Gastroesophageal sphincter (tissue), 3 donors: ENCODE measurements around the gene FBLIM1.

Source experiments
- CTCF ChIP-seq, 4 experiments: fragments of 200-600 bp in 2 of 4; fragments of 450-650 bp in 2 of 4; sonication (generic) in 1 of 4; IDR thresholded peaks; one replicate each; pipeline ENCODE4 v1.5.1; 2017 to 2019; ENCODE audit warnings: antibody characterized with exemption in 4 of 4, mild to moderate bottlenecking in 2 of 4, moderate library complexity in 2 of 4
- POLR2A ChIP-seq, 2 donors: fragments of 450-650 bp; IDR thresholded peaks; one replicate each; pipeline ENCODE4 v1.6.1; 2017; ENCODE audit warnings: antibody characterized with exemption in 2 of 2, mild to moderate bottlenecking in 2 of 2, moderate library complexity in 1 of 2
- POLR2AphosphoS5 ChIP-seq: sonication (generic); formaldehyde crosslinking; IDR thresholded peaks from one replicate; pipeline ENCODE4 v1.6.1; 2017; ENCODE audit warnings: antibody characterized with exemption

GRCh38 chr1:15722411-15722810 lies 36.2 kb upstream of the FBLIM1 start:
- TF ChIP-seq CTCF (IDR thresholded peaks at IDR 0.05) (no peak), POLR2A (IDR thresholded peaks at IDR 0.05) (no peak), POLR2AphosphoS5 (no peak)
